Astrocyte of the cerebellum (primary cell): ENCODE measurements around the gene ZNF664.

Experiments used
- DNase-seq: peaks from one replicate; pipeline ENCODE4 v3.0.0-alpha.2; 2011; ENCODE audit warnings: low read depth
- H3K4me3 ChIP-seq: 2 replicates; pipeline ENCODE4 v1.5.1; 2011; ENCODE audit warnings: mild to moderate bottlenecking, low read depth, low read length, moderate library complexity
- in situ Hi-C: cut with HindIII; loops from 2 replicates; pipeline ENCODE4 v1.10.0; 2017; ENCODE audit warnings: low sequenced_read_pairs
- TF ChIP-seq, protein P1 (sequence below): IDR thresholded peaks from 2 replicates; pipeline ENCODE4 v1.5.1; 2012; ENCODE audit warnings: low read length, low read depth, moderate library complexity, mild to moderate bottlenecking; ENCODE audit errors: missing control alignments

ZNF664 gene

DNA sequence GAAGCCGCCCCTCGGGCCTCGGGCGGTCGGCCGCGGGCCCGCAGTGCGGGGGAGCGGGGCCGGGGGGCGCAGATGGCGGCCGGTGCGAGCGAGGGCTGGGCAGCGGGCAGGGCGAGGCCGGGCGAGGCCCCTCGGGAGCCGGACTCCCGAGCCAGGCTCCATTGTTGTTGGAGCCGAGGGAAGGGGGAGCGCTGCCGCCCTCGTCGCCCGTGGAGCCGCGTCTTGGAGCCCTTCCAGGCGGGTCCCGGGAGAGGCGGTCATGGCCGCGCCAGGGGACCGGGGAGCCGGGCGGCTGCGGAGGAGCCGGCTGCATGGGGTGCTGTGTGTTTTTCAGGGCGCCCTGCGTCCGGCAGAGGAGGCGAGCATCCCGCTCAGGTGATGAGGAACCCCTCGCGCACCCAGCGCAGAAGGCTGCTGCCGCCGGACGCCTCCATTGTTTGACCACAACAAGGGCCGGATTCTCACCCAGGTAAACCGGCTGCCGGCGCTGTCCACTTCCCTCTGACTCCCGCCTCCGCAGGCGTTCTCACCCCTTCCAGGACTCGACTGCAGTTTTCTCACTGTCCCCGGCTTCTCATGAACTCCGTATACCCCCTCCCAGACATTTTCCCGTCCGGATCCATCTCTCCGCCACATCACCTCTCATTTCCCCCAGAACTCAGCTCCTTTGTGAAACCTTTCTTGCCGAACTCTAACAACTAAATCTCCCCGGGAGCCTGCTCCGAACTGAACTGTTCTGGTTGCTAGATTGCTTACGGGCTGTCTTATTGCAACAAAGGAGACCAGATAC, 732 bp downstream of the ZNF664 start:
- no peak for DNase-seq
- TF ChIP-seq, protein P1, sequence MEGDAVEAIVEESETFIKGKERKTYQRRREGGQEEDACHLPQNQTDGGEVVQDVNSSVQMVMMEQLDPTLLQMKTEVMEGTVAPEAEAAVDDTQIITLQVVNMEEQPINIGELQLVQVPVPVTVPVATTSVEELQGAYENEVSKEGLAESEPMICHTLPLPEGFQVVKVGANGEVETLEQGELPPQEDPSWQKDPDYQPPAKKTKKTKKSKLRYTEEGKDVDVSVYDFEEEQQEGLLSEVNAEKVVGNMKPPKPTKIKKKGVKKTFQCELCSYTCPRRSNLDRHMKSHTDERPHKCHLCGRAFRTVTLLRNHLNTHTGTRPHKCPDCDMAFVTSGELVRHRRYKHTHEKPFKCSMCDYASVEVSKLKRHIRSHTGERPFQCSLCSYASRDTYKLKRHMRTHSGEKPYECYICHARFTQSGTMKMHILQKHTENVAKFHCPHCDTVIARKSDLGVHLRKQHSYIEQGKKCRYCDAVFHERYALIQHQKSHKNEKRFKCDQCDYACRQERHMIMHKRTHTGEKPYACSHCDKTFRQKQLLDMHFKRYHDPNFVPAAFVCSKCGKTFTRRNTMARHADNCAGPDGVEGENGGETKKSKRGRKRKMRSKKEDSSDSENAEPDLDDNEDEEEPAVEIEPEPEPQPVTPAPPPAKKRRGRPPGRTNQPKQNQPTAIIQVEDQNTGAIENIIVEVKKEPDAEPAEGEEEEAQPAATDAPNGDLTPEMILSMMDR: no peak
- H3K4me3 ChIP-seq: peak overlapping the region; percentile 67
- in situ Hi-C loops: no loop called here

DNA sequence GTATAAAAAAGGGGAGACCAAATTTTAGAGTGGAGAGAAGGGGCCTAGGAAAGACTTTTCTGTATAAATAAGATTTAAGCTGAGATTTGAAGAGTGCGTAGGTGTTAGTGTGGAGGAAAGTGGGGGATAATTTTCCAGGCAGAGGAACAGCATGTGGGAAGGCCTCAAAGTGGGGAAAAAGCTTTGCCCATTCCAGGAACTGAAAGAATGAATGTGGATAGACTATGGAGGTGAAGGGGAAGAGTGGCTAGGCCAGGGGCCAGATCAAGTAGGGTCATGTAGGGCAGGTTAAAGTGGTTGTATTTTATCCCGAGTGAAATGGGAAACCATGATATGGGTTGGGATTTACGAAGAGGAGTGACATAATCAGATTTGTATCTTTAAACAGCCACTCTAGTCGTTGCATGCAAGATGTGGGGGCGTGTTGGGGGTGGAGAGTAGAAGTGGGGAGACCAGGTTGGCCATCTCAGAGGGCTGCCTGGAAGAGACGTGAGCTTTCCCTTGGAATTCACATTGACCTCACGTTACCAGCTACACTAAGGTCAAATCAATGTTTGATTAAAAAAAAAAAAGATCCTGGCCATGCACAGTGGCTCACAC, 3.3 kb downstream of the ZNF664 start:
- TF ChIP-seq, protein P1: no peak
- in situ Hi-C loops: loop anchor here (25.0 kb wide), 1 partner anchor 314 kb away; the partner anchor contains the start of gene TCTN2
- H3K4me3 ChIP-seq: no peak overlapping the region
- no peak for DNase-seq

DNA sequence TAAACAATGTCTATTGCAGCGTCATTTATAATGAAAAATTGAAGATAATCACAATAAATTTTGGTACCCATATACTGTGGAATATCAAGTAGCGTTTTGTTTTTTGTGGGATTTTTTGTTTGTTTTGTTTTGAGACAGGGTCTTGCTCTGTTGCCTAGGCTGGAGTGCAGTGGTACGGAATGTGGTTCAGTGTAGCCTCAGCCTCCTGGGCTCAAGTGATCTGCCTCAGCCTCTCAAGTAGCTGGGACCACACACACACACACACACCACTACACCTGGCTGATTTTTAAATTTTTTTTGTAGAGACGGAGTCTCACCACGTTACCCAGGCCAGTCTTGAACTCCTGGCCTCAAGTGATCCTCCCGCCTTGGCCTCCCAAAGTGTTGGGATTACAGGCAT, 6.6 kb downstream of the ZNF664 start:
- TF ChIP-seq, protein P1: no peak
- in situ Hi-C loops: loop anchor here (25.0 kb wide), 1 partner anchor 317 kb away; the partner anchor contains the start of gene TCTN2
- no peak for DNase-seq
- H3K4me3 ChIP-seq: no peak overlapping the region

DNA sequence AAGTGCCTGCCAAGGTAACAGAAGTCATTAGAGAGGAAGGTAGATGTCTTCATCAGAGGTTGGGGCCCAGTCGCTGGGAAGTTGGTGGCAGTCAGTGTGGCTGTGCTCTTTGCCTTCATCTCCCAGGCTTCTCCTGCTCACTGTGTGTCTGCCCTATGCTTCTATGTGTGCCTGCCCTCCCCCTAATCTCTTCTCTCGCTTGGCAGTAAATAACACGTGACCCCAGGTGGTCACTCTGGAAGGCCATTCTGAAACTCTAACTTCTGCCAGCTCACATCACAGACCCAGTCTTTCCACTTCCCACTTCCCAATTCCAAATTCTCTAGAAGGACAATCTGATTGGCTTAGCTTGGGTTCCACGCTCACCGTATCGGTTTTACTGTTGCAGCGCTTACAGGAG, 9.3 kb downstream of the ZNF664 start:
- in situ Hi-C loops: loop anchor here (10.0 to 25.0 kb wide), 2 partner anchors 267 to 320 kb away; partner anchors contain the start of genes ATP6V0A2 and TCTN2
- H3K4me3 ChIP-seq: no peak overlapping the region
- TF ChIP-seq, protein P1: no peak
- DNase-seq: no peak

DNA sequence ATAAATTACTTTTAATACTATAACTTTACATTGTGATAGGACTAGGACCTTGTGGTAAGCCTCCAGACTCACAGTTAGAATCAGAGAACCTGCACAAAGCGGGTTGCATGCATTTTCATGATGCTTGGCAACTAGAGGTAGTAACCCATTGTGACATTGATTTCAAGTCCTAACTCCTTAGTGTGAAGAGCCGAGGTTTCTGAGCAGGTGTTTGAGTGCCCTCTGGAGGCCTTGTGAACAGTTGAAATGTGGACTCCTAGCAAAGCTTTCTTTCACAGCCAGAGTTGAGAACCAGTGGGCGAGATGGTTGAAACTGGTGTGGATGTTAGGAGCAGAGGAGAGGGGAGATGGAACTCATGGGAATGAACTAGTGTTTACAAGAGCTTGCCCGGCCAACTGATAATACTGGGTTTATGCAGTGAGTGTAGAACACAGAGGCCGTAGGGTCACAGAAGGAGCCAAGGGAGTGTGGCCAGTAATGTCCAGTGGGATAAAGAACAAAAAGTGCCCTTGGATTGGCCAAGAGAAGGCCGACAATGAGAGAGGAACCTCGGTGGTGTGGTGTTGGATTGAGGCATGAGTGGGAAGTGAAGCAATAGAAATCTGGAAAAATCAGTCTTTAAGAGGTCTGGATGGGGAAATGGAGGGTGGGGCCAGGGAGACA, 10.9 kb downstream of the ZNF664 start:
- peak; percentile 66 for DNase-seq
- in situ Hi-C loops: loop anchor here (10.0 to 25.0 kb wide), 2 partner anchors 269 to 322 kb away; partner anchors contain the start of genes ATP6V0A2 and TCTN2
- TF ChIP-seq, protein P1: peak; percentile 75
- no peak overlapping the region for H3K4me3 ChIP-seq

DNA sequence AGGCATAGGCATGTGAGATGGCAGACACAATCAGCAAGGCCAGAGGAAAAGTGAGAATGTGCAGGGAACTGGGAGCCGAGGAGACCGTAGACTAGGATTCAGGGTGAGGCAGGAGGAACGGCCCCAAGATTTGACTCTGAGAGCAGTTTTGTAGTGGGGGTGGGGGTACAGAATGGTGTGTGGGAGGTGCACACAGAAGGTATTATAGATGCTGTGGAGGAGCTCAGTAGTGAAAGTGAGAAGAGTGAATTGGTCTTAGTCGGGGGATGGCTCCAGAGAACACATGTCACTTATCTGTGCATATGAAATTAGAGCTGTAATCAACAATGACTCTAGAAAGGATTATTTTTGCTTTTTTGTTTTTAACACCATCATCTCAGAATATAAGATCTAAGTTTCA, 11.9 kb downstream of the ZNF664 start:
- in situ Hi-C loops: loop anchor here (10.0 to 25.0 kb wide), 2 partner anchors 270 to 323 kb away; partner anchors contain the start of genes ATP6V0A2 and TCTN2
- DNase-seq: no peak
- TF ChIP-seq, protein P1: no peak
- H3K4me3 ChIP-seq: no peak overlapping the region
